IPS-11a (cell line): ENCODE results near the gene CGREF1.

Source experiments
- H3K4me3 ChIP-seq: one replicate; pipeline ENCODE4 v1.5.1; 2013; ENCODE audit warnings: low read depth, low read length, control low read depth

Gene CGREF1

DNA sequence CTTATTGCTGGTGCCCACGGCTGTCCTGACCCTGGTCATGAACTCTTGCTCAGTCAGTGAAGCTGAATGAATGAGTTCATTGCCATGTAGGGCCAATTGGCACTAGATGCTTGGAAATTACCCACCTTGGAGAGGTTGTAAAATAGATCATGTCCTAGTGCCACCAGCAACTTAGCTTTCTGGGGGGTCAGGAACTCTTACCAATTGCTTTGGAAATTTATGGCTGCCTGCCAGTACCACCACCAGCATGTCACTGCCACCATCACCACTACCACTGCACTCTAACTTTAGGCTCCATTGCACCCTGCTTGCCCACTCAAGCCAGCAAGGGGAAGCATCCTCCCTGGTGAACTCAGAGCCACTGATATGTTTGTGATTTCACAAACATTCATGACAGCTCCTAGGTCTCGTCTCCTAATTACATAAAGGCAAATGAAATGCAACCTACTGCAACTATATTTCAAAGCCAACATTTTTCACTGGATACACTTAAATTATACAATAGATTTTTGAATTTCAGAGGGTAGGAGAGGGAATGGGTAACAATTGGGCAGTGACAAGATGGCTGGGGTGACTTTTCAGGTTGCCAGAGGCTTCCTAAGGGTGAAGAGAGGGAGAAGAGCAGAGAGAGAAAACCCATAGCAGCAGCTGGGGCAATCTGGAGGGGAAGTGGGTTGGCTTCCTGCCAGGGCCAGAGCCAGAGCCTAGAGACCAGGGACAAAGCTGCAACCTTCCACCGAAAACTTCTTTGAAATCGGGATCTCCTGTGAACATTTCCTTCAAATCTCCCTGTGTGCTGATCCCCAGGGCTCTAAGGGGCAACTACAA is 44.0 kb downstream of the CGREF1 start:
- no peak overlapping the region for H3K4me3 ChIP-seq

DNA sequence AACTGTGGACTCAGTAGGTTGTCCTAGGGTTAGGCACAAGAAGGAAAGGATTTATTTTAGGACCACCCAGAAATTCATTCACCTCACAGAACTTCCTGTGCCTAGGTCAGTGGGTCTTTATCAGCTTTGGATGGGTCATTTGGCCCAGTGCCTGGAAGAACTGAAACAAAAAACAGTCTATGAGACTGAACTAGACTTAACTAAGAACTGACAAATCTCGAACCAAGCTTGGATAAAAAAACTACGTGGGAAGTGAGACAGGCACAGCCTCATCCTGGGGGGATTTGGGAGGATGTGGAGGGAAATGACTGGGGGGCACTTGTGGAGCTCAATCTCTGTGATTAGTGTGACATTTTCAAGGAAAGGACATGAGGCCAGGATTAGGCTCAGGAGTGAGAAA is 45.1 kb downstream of the CGREF1 start:
- H3K4me3 ChIP-seq: no peak overlapping the region

DNA sequence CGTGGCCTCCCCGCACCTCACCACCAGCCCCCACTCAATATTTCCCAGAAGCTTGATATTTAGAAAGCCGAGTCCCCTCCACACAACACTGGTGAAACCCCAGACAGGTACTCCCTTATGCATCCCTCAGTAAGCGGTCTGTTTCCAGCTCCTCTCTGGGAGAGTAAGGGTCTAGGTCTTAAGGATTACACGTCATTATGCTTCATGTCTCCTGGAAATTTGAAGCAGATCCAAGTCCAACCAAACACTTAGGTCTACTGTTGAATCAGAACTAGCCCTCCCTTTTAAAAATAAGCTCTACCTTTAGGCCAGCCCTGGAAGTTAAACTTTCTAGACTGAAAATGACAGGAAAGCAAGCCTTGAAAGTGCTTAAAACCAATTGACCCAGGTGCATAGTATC is 46.0 kb downstream of the CGREF1 start:
- no peak overlapping the region for H3K4me3 ChIP-seq

DNA sequence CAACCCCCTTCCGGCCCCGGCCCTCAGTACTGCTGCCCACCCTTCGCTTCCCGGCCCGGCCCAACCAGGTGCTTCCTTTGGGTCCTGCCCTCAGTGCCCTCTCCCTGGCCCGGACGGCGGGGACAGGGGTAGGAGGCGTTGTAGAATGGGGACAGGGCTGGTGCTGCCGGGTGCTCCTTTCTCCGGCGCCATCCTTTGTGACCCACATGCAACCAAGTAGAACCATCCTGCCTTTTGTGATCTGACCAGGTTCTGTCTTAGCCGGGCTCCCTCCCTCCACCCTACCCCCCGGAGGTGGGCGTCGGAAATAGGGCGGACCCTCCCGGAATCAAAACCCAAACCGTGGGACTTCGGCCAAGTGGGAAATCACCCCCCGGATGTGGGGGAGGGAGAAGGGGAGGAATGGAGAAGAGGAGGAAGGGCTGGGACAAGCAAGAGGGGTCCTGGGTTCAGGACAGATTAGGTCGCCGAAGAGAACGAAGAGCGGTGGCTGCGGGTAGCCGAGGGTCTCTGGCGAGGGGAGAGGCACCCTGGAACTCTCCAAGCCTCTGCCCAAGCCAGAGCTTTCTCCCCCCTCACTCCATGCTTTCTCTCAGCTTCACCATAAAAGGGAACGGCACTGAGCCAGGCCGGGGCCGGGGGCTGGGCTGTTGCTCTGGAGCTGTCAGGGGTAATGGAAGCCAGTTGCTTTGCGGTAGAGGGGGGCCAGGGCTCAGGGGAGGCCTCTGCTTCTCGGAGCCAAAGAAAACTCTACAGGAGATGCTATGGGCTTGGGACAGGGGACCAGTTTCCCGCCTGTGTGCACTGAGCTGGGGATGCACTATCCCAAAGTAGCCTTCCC is 46.7 kb downstream of the CGREF1 start:
- H3K4me3 ChIP-seq: peak overlapping the region; percentile 55

DNA sequence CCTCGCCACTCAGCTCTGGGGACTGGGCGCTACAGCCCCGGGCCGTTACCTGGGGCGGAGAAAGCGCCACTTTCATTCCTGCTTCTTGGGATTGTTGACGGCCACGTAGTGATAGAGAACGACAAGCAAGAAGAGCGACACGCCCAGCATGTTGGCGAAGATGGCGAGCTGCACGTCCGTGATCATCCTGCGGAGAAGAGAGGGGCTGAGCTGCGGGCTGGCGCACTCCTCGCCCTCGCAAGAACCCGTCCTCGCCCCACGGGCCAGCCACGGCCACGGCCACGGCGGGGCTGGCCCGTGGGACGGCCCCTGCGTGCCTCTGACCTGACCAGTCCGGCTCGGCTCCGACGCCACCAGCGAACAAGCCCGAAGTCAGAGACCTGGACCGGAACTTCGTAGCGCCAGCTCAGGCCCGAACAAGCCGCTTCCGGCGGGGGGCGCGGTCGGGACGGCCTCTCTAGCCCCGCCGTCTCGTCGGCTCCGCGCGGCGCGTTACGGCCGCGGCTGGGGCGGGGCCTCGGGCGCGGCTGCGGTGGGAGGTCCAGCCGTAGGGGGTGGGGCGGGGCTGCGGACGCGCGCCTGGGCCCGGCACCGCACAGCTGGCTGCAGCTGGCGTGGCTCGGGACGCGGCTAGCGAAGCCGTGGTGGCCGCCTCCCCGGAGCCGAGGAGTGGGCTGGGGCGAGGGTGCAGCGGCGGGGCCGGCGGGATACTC is 47.5 kb downstream of the CGREF1 start, which contains the start of gene OST4:
OST4 (minus strand) TSS at position 378 of the 713 bp plus-strand sequence.
- peak within 1 kb of the TSS; percentile 55 for H3K4me3 ChIP-seq

DNA sequence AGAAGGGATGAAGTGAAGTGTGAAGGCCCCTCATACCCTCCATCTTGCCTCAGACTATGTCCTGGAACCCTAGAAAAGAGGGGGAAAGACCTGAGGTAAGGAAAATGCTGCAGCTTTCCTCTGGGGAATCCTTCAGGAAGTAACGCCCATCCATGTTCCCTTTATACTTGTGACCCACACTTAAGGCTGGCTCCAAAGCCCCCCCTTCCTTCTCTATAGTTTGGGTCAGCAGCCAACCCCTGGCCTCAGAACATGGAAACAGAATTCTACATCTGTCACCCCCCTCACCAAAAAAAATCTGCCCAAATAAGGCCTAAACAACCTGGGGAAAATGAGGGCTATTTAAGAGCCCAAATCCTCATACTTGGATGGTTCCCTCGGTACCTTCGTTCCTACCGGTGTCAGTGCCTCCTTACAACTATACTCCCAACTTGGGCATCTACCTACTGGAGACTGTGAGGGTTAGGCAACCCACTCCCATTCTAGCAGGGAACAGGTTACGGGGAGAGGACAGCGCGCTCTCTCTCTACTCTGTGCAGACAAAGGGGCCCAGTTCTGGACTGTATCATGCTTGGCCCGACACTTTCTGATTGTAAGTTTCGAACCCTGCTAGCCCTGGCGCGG is 48.2 kb downstream of the CGREF1 start:
- peak overlapping the region; percentile 55 for H3K4me3 ChIP-seq

DNA sequence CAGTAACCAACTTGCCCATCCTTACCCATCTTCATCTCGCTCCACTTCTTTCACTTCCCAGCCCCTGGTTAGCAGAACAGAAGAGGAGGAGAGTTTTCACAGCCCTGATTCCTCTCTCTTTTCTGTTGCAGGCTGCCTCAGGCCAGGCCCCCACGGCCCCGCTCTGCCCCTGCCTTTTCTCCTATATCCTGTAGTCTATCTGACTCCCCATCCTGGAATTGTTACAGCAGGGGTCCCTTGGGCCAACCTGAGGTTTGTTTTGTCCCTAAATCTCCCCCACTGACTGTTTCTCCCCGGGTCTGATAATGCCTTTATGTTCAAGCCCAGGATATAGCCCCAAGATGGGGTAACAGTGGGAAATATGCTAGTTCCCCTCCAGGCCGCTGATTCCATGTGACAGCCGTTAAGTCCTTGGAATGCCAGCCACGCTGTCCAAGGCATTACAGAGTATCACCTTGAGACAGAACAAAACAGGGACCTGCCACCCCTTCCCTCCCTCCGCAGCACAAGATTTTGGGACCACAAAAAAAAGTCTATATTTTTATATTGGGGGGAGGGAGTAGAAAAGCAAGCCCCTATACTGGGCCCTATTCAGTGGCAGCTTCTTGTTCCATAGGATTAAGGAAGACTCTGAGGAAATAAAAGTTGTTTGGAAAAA is 48.8 kb downstream of the CGREF1 start:
- H3K4me3 ChIP-seq: no peak overlapping the region

DNA sequence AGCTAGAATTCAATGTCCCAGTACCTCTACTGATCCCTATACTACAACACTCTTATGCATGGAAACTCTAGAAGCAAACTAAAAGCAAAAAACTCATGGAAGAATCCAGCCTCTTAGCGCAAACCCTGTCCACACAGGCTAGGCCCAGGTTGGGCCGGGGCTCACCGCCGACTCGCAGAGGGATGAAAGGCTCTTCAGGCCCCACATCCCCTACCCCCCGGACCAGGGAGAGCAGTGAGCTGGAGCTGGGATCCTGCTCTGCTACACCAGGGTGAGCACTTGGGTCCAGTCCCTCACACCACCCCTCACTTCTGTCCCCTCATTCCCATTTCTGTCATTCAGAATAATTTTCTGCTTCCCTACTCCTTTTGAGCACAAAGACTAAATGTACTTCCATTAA is 49.5 kb downstream of the CGREF1 start:
- no peak overlapping the region for H3K4me3 ChIP-seq

DNA sequence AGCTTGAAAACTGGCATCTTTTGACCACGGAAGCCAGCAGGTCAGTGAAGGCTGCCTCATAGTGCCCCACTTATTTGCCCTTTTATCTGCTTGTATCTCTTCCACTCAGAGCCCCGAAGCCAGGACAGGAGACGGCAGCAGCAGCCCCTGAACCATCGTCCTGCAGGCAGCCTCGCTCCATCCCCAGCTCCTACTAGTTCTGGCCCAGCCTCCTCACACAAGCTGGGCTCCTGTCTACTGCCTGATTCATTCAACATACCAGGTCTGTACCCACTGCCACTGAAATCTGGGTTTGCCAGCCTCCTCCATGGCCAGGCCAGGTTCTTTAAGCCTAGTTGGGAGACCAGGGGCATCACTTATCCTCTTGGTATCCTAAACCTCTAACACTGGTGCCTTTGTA is 51.5 kb downstream of the CGREF1 start:
- H3K4me3 ChIP-seq: no peak overlapping the region

DNA sequence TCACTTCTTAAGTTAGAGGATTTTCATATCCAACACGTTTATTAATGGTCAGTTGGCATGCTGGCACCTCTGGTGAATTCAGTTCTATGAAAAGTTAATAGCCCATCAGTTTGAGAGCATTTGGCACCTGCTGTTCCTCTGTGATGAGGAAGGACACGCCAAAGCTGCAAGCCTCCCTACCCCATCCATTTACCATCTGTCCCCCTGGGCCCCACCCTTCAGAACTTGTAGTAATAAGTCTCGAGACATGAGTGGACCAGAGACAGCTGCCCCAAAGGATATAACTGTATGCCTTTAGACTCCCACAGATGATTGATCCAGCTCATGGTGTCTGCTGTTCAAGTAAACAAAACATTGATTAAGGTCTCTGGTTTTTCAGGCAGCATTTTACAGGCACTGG is 53.8 kb downstream of the CGREF1 start:
- H3K4me3 ChIP-seq: no peak overlapping the region

DNA sequence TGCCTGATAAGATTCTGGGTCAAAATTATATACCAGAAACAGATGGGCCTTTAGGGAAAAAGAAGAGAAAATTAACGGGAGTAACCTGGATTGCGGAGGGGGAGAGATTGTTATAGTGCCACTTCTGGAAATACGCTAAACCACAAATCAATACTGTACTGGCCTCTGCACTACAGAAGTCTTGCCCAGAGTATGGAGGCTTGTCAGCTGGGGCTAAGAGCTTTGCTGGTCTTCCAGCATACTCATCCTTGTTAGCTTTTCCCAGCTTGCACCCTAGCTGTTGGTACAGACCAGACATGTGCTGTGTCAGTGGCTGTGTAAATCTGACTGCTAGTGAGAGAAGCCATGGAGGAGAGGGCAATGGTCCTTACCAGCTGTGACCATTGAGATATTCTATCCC is 58.6 kb downstream of the CGREF1 start:
- no peak overlapping the region for H3K4me3 ChIP-seq

DNA sequence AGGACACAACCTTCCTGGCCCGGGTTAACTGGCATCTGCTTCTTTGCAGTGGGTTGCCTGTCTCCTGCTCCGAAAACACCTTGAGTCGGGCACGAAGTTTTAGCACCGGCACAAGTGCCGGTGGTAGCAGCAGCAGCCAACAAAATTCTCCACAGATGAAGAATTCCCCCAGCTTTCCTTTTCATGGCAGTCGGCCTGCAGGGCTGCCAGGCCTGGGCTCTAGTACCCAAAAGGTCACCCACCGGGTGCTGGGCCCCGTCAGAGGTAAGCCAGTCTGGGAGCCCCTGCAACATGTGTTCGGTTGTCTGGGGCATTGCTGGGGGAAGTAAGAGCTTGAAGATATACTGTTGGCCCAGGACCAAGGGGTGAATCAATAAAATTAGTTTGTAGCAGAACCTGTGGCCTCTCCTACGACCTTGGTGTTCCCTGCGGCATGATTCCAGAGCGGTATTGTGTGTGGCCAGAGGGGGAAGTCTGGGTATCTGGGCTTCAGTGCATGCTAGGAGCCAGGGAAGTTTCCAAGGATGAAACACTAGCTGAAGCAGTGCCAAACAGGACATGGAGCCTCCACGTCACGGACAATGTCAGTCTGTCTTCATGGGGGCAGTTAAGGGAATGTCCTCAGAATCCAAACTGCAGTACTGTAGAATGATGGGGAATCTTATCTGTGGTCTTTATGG is 59.6 kb downstream of the CGREF1 start:
- no peak overlapping the region for H3K4me3 ChIP-seq

DNA sequence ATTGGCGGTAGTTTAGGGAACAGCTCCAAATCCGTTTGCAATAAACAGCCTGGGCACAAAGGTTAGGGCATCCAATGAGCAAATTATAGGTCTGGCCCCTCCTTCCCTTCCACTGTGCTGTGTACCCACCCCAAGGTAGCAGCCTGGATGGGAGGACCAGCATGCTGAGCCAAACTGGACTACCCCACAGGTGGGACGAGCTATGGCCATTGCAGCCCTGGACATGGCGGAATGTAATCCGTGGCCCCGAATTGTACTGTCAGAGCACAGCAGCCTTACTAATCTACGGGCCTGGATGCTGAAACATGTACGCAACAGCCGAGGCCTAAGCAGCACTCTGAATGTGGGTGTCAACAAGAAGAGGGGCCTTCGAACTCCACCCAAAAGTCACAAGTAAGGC is 60.7 kb downstream of the CGREF1 start:
- H3K4me3 ChIP-seq: no peak overlapping the region

DNA sequence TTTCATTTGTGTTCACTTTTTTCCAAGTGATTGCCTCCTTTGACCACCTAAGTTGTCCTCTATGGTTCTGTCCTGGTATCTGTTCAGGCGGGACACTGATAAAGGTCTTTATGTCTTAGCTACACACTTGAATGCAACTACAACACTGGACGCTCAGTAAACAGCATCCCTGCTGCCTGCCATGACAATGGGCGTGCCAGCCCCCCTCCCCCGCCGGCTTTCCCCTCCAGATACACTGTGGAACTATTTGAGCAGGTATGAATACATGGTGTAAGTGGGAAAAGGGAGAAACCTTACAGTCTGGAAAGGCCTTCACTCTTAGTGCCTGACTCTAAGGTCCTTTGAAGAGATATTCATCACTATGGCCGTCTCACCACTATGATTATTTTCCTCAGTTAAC is 61.7 kb downstream of the CGREF1 start:
- H3K4me3 ChIP-seq: no peak overlapping the region

DNA sequence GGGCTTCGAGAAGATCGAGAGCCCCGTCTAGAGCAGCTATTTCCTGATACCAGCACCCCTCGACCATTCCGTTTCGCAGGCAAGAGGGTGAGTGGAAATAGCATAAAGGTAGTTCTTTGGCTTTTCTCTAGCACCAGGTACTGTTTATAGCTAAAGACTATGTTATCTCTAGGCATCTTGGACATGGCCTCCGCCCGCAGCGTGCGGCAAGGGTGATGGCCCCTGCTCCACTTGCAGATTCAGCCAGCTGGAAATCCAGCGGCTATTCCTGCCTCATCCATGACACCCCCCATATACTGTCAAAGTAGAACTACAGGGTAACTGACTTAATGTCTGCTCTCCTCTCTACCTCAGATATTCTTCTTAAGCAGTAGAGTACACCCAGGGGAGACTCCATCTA is 64.2 kb downstream of the CGREF1 start:
- no peak overlapping the region for H3K4me3 ChIP-seq

DNA sequence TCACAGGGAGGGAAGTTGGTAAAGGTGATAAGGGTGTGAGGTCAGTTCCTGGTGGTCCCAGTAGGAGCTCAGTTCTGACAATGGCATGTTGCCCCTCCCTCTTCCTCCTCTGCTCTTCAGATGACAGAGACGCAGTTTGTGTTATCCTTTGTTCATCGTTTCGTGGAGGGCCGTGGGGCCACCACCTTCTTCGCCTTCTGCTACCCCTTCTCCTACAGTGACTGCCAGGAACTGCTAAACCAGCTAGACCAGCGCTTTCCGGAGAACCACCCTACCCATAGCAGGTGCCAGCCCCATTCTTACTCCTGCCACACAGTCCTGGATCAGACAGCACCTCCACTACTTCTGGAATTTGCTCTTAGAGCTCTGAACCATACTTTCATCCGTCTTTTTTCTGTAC is 65.2 kb downstream of the CGREF1 start:
- H3K4me3 ChIP-seq: no peak overlapping the region

DNA sequence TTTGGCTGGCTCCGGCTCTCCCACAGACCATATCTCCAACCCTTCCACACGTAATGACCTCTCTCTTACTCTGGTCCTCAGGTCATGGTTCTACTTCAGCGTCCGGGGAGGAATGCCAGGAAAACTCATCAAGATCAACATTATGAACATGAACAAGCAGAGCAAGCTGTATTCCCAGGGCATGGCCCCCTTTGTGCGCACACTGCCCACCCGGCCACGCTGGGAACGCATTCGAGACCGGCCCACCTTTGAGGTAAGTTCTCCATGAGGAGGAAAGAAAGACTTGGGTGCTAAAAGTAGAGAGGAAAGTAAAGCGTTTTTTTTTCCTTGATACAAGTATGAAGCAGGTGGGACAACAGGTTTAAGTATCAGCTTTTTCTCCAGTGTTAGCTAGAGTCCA is 65.6 kb downstream of the CGREF1 start:
- H3K4me3 ChIP-seq: no peak overlapping the region

DNA sequence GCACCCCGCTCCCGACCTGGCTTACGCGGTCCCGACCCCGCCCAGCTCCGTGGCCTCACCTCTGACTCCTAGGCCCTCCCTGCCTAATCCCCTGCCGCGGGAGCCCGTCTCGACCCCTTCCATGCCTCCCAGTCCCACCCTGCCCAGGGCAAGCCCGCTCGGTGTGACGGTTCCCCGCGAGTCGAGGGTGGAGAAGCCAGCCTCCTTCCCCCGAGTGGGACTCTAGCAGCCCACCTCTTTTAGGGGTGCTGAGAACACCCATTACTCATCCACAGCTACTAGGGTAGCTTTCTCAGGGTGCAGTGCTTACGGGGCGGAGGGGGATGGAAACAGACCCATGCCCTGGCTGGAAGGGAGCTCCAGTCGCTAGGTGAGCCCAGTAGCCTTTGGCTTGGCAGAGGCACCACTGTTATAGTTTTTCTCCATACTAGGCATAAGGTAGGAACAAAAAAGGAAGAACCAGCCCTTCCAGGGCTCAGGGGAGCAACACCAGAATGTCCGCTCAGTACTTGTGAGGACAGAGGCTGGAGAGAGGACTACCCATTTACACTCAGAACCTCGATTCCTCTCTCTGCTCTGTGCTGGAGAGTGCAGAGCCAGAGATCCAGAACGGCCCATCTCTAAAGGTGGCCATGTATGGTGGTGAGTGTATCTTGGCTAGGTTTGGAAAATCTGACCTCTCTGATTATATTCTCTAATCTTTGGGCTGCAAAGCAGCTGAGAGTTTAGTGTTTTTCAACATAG is 66.9 kb downstream of the CGREF1 start:
- peak overlapping the region; percentile 72 for H3K4me3 ChIP-seq
